A673 (cell line): ENCODE data around the gene ACYP2.

ENCODE experiments used
- CTCF ChIP-seq: fragments of 300-800, 200-600 bp; sonication (generic); conservative IDR thresholded peaks from 2 replicates; pipeline ENCODE4 v1.5.1; 2017; ENCODE audit warnings: low read depth, mild to moderate bottlenecking, antibody characterized with exemption, low read length, moderate library complexity, mixed read lengths
- EZH2 ChIP-seq: fragments of 200-600 bp; sonication (generic); IDR thresholded peaks from 2 replicates; pipeline ENCODE4 v1.6.1; 2017; ENCODE audit warnings: borderline replicate concordance, low read depth, mild to moderate bottlenecking, mixed read lengths, antibody characterized with exemption, low read length; ENCODE audit not compliant: poor library complexity, severe bottlenecking

GRCh38 chr2:54308782-54309181, 193.4 kb downstream of the ACYP2 start:
- TF ChIP-seq CTCF (no peak), EZH2 (no peak)
